HG03457 (cell line): ENCODE results near the gene SLC6A12.

ENCODE experiments used
- ATAC-seq: cut with Tn5 transposase; IDR thresholded peaks from one replicate; pipeline ENCODE4 v1.9.1; 2021; ENCODE audit warnings: moderate number of reproducible peaks; ENCODE audit not compliant: unreplicated experiment

SLC6A12 gene

DNA sequence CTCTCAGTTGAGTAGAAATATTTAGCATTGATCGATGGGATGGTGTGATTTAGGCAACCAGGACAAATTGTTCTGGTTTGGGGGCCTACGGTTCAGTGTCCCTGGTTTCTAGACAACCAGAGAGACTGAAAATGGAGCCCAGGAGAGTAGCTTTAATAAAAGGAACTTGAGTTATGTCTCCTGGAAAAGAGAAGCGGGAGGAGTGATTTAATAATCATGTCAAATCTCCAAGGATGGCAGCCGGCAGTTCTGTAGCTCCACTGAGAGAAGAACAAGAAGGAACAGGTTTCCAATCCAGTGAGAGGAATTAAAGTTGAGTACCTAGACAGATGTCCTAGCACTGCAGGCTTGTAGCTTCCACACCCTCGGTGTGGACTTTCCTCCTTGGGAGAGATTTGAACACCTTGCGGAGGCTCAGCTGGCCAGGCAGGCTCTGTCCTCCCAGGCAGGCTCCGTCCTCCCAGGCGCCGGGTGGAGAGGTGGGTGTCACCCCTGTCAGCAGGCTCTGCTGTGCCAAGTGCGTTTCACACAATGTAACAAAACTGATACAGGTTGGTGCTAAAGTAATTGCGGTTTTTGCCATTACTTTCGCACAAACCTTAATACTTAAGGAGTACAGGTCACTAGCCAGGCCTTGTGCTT, 45.9 kb downstream of the SLC6A12 start:
- no peak for ATAC-seq

DNA sequence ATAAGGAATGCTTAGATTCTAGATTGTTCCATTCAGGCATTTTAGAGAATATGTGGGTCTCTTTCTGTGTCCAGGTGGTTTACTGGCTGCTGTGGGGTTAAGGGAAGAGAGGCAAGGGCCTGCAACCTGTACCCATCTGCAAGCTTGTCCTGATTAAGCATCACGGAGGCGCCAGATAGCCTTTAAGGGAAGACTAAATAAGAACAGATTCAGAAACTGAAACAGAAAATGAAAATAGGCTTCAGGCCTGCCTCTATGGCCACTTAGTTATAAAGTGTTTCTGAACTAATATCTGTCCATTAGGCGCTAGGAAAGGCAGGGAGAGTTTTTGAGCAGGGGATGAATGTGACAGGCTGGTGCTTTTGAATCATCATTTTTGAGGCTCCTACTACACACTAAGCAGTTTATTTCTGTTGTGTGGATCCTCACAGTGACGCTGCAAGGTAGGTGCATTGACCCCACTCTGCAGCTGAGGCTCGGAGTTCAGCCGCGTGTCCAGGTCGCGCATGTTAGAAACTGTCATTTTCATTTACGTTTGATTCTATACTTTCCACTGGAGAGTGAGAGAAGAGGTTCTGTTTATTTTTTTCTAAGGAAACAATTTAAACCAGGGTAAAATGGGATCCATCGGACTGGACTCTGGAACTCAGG, 47.4 kb downstream of the SLC6A12 start:
- ATAC-seq = no peak

DNA sequence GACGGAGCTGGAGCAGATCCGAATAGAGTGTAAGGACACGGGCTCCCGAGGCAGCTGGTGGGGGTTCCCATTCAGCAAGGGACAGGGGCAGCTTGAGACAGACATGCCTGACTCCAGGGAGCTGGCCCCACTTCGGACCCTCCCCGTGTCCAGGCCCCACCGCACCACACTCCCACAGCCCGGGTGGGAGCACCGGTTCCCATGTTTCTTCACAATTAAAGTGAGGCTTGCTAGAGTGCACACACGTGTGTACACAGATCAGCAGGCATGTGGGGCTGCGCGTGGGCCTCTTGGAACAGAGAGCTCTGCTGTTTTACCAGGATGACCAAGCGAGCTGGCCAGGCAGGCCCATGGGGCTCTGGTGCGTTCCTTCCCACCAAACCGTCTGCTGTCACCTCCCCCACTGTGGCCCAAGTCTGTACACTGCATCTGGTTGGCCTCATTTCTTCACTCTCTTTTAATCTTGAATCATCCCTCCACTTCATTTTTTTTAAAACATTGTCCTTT, 48.0 kb downstream of the SLC6A12 start:
- ATAC-seq = no peak

DNA sequence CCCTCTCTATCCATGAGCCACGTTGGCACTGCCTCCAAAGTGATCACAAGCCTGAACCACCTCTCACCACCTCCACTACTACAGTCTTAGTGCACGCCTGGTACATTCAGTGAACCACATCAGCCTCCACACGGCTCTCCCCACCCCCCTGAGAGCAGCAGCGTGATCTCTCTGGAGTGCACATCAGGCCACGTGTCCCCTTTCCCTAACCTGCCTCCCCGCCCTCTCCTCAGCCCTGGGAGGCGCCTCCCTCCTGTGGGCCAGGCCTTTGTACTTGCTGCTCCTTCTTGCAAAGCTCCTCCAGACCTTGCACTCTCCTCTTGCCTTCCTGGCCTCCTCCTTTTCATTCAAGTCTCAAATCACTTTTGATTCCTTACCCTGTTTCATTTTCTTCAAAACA, 49.8 kb downstream of the SLC6A12 start:
- ATAC-seq = no peak

DNA sequence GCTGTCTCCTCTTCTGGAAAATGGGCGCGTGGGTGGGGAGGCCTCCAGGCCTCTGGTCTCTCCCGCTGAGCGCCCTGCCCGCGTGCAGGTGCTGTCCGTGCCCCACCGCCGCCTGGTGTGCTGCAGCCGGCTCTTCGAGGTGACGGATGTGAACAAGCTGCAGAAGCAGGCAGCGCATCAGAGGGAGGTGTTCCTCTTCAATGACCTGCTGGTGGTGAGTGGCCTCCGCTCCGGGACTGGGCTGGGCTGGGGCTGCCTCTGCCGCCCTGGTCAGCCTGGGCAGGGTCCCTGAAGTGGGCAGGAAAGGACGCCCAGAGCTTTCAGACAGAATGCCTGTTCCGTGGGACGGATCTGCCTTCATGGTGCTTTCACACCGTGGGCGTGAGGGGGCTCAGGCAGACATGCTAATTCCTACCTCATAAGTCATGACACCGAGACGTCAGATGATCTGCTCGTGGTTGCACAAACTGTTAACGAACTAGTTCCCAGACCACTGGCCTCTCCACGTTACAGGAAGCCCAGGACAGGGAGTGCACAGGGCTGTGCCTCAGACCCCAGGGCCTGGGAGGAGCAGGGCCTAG, 50.5 kb downstream of the SLC6A12 start:
- no peak for ATAC-seq

DNA sequence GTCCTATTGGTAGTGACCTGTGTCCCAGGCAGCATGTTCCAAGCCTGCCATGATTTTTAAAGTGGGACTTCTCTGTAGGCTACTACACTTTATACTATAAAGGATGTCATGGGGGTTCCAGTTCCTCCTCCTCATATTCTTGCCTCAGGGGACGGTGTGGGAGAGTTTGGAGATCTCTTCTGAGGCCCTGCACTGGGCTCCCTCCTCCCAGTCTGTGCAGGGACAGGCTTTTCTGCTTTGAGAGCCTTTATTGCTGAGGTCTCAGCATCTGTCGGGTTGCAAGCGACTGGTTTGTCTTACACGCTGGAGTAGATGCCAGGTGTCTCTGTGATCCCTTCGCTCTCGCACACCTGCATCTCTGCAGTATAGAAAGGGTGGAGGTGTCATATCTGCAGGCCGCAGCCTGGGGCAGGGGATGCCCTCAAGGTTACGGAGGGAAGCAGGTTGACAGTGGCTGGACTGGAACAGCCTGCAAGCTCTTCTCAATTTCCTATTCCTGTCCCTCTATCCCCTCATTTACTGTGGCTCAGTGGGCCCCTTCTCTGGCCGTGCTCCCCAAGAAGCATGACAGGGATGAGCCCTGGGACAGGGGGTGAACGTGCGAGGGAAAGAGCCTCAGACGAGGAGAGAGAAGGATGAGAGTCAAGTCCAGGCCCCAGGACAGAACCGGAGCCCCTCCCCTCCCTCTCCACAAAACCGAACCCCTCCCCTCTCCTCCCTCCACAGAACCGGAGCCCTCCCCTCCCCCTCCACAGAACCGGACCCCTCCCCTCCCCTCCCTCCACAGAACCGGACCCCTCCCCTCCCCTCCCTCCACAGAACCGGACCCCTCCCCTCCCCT, 51.3 kb downstream of the SLC6A12 start:
- no peak for ATAC-seq

DNA sequence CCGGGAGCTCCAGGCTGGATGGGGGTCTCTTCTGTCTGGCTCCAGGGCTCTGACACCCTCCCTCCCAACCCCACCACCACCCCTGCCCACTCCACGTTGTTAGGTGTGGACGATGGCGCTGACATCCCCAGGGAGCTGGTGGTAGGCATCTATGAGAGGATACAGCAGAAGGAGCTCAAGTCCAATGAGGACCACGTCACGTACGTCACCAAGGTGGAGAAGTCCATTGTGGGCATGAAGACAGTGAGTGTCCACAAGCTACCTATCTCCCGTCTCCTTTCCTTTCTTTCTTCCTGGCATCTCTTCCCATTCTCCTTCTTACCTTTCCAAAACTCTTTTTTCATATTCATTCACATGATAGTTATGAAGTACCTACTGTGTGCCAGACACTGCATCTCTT, 52.1 kb downstream of the SLC6A12 start:
- no peak for ATAC-seq

DNA sequence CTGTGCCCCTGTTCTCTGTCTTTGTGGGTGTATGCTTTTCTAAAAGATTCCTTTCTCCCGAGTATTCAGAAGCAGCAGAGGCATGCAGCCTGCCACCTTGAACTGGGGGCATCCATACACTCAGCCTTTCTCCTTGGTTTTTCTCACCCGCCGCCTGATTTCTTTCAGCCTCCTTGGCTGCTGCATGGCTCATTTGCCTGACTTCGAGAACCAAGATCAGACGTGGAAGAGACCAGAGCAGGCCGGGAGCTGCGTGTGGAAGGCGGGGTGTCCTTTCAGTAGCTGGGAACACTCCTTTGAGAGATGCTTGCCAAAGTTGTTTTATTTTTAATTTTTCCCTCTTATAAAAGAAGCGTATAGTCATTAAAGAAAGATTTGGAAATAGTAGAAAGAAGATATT, 53.1 kb downstream of the SLC6A12 start:
- ATAC-seq = no peak

DNA sequence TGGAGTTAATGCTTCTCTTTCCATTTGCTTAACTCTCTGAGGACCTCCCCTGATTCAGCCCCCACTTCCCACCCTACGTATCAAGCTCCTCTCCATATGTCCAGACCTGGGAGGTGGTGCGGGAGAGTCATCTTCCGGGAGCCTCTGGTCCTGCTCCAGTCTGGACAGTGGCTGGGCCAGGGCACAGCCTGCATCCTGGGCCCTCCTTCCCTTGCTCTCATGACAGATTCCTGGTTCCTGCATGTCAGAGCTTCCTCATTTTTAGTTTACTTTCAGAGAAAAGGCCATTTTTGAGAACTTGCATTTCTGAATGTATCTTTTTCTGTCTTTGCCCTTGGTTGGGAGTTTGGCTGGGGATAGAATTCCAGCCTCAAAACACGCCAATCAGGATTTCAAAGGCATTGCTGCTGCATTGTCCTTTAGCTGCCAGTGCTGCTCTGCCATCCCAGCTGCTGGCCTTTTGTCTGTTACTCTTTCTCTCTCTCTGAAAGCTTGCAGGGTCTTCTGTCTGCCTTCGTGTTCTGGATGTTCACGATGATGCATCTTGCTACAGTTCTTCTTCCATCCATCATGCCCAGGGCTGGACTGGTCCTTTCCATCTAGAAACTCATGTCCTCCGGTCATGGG, 54.7 kb downstream of the SLC6A12 start:
- ATAC-seq = no peak

DNA sequence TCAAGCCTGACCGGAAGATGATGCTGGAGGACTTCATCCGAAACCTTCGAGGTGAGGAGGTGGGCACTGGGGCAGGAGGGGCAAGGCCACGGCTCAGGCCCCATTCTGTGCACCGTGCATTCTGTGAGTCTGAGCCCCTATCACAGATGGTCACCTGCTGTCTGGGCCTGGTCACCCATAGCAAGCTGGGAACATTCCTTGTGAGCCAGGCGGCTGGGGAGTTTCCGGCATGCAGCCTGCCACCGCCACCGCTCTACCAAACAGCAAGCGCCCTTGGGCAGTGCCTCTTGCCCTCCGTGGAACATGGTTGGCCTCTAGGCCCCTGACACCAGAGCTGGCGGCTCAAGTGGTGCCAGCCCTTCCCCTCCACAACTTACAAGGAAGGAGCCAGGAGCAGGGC, 56.3 kb downstream of the SLC6A12 start:
- ATAC-seq = no peak

DNA sequence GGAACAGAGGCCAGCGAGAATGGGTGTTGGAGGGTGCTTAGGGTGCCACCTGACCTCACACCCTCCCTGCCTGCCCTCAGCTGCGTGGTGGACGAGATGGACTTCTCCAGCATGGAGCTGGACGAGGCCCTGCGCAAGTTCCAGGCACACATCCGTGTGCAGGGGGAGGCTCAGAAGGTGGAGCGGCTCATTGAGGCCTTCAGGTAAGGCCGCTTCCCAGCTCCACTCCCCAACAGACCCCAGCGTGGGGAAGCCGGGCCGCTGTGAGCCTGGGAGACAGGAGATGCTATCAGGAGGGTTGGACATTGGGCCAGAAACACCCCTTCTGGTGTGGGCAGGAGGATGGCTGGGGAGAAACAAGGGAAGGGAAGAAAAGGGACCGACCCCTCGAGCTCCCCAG, 57.0 kb downstream of the SLC6A12 start:
- no peak for ATAC-seq

DNA sequence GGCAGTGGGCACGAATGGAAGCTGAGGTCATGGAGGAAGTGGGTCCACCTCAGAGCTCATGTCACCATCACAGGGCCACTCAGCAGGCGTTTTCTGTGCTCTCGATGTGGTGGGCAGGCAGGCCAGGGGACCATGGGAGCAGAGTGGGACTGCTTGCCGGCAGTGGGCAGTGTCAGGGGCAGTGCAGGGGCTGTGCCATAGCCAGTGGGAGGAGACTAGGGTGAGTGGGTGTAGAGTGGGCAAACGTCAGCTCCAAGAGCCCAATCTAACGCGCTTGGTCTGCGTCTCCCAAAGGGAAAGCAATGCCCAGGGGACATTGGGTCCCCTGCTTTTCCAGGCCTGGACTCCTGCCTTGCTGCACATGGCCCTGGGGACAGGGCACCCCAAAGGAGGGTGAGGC, 58.3 kb downstream of the SLC6A12 start:
- ATAC-seq = no peak

DNA sequence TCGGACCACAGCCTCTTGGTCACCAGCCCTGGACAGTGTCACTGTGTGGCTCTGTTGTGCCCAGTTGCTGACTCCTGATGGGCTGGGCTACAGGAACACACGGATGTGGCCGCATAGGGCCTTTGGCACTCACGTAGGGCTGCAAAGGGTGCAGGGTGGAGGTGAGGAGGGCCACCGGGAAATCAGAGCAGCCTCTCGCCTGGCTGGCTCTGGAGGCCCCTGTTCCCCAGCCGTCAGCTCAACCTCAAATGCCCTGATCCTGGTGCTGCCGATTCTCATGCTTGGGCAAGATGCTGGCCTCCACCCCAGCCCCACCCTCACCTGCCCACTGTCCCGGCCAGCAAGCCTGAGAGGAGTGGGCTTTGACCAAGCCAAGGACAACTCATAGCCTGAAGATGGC, 59.0 kb downstream of the SLC6A12 start:
- ATAC-seq = no peak

DNA sequence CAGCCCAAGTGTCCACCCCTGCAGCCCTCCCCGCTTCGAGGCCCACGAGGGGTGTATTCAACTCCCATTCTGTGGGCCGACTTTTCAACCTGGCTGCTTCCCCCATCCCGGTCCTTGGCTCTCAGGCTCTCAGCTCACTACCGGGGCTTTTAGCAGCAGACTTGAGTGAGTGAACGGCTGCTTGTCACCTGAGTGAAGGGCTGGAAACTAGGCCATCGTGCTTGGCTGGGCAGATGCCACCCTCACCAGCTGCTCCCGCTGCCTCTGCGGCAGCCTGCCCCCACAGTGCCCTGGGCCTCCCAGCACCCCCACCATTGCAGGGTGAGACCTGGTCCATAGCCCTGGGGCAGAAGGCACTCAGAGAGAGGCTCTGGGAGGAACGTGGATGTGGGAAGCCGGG, 59.9 kb downstream of the SLC6A12 start:
- no peak for ATAC-seq

DNA sequence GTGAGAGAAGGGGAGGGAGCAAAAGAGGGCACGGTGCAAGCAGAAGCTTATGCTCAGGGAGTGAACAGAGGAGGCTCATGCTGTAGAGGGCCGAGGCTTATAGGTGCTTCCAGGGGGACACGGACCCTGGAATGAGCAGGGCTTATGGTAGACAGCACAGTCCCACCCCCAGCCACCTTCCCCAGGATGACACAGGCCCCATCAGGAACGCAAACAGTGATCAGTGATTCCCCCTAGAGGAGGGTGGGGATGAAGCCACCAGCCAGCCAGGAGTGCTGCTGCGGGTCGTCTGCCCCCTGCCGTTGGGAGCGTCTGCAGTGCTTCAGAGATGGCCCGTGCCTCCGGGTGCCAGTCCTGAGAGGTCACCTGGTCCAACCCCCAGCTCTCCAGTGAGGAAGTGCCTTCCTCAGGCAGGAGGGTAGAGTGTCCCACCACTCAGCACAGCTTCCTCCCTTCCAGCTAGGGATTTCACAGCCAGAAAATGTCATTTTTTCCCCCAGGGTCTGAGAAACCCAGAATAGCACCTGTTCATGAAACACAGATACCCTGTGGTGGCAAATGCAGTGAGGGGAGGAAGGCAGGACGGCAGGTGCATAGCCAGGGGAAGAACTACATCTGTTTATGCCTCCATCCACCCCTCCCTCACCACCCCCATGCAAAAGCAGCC, 60.7 kb downstream of the SLC6A12 start:
- ATAC-seq = no peak

DNA sequence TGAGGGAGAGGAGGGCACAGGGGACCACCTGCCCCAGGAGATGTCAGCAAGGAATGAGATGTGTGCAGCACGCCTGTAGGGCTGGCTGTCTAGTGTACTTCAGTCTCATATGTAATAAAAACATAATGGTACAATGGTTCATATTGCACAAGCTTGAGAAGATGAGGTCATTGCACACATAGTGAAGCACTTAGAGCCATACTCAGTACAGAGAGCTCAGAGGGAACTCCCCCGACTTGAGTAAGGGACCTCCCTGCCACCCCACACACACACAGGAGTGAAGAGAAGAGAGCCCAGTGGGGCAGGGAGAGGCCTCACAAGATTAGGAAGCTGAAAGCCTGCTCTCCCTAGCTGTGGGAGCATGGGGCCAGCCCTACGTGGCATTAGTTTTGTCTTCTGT, 61.5 kb downstream of the SLC6A12 start:
- no peak for ATAC-seq

DNA sequence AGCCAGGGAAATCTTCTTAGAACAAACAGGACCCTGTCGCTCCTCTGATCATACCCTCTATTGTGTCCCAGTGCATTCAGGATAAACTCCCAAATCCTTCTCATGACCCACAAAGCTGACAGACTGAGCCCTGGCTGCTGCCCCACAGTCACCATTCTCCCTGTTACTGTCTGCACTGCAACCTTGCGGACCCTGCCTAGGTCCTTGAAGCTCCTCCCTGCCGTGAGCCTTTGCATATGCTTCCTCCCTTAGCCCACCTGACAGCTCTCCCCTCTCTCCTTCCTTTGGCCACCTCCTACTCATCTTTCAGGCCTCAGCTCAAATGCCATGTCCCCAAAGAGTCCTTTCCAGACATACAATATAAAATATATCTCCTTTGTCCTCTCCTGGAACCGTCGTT, 62.4 kb downstream of the SLC6A12 start:
- ATAC-seq = no peak

DNA sequence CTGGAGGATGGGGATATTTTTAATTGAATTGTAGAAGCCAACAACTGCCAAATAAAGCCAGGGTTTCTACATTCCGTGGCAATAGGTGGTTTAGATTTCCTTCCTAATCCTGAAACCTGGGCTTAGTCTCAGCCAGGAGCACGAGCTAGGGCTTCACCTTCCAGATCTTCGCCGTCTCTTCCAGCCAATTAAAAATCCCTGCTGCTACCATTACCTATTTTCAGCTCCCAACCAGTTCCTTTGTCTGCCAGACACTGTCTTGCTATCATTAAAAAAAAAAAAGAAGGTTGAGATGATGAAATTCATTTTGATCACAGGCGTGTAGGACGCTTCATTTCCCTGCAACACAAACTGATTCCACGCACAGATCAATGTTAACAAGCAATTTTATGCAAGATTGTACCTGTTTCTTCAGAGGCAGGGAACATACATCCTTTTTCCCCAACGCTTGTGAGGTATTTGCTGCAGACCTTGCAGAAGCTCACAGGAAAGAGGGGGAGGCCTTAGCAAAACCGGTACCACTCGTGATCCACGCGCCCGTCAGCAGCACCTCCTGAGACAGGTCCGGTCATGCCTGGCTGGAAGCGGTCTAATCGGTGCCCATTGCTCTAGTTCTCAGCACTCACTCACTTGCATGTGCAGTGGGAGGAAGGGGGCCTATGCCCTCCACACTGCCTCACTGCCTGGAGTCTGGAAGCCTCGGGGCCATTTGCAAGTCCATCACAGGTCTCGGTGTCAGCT, 65.1 kb downstream of the SLC6A12 start:
- ATAC-seq = no peak

DNA sequence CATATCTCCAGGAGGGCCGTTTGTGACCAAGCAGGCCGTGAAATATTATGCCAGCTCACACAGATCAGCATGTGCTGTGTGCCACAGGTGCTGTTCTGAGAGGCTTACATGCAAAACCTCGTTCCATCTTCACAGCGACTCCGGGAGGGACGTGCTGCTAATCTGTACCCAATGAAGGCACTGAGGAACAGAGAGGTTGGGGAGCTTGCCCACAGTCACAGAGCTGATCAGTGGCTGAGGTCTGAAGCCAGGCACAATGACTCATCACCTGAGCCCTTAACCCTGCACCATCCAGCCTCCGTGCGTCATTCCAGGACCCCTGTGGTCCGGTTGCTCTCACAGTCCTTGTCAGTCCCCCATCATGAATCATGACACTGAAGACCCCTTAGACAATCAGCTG, 66.7 kb downstream of the SLC6A12 start:
- ATAC-seq = no peak
